Dermis lymphatic vessel endothelial cell (primary cell): ENCODE results near the gene PCDHGC3. TPM values are rescaled to one million over a fixed set of nuclear protein-coding genes. Genes with fewer than 3 reads are reported as not detected.

Source experiments
- total RNA-seq: library from RNA; depleted of rRNA; stranded (reverse); fragments of >200 nt; gene quantifications from 2 replicates; pipeline ENCODE4 v1.2.1, GENCODE V29; 2014

The PCDHGC3 gene
- total RNA-seq: 17.4 and 20.5 TPM in 2 replicates

GRCh38 chr5:141475625-141476131, at the start of gene PCDHGC3:
Gene PCDHGC3 (plus strand): TSS chr5:141475966. CDS start chr5:141476117, 151 bp downstream.

GRCh38 chr5:141430332-141431113, 45.2 kb upstream of the PCDHGC3 start, which contains the start of gene PCDHGA12:
Gene PCDHGA12 (plus strand): TSS chr5:141430507. CDS start chr5:141430760, 253 bp downstream.

GRCh38 chr5:141484641-141485311, 9.0 kb downstream of the PCDHGC3 start, which contains the start of gene PCDHGC4:
Gene PCDHGC4 (plus strand): TSS chr5:141485030. CDS start chr5:141485174, 144 bp downstream.

GRCh38 chr5:141488591-141489561, 13.1 kb downstream of the PCDHGC3 start, which contains the start of gene PCDHGC5:
Gene PCDHGC5 (plus strand): TSS chr5:141489081. CDS start chr5:141489241, 160 bp downstream.

Other genes starting within 250 kb of the PCDHGC3 start
- 0.43 and 0.86 TPM in 2 replicates for gene PCDHB15, start 230.6 kb upstream of the PCDHGC3 start, total RNA-seq
- gene SLC25A2, start 171.9 kb upstream of the PCDHGC3 start, total RNA-seq: 0.09 and 0.22 TPM in 2 replicates
- gene TAF7, start 155.2 kb upstream of the PCDHGC3 start, total RNA-seq: 78.7 and 81.5 TPM in 2 replicates
- gene PCDHGA1, start 145.5 kb upstream of the PCDHGC3 start, total RNA-seq: 0.34 and 0.43 TPM in 2 replicates
- 0.86 and 1.1 TPM in 2 replicates for gene PCDHGA2, start 137.2 kb upstream of the PCDHGC3 start, total RNA-seq
- 0.54 and 0.69 TPM in 2 replicates for gene PCDHGA3, start 132.1 kb upstream of the PCDHGC3 start, total RNA-seq
- 0.76 and 1.6 TPM in 2 replicates for gene PCDHGB1, start 125.9 kb upstream of the PCDHGC3 start, total RNA-seq
- gene PCDHGA4, start 120.9 kb upstream of the PCDHGC3 start, total RNA-seq: 2.0 and 2.6 TPM in 2 replicates
- gene PCDHGB2, start 116.0 kb upstream of the PCDHGC3 start, total RNA-seq: 1.3 and 2.7 TPM in 2 replicates
- 0.43 and 0.77 TPM in 2 replicates for gene PCDHGA5, start 111.8 kb upstream of the PCDHGC3 start, total RNA-seq
- 2.6 and 4.3 TPM in 2 replicates for gene PCDHGB3, start 105.7 kb upstream of the PCDHGC3 start, total RNA-seq
- 2.4 and 2.9 TPM in 2 replicates for gene PCDHGA6, start 102.1 kb upstream of the PCDHGC3 start, total RNA-seq
- gene PCDHGA7, start 93.2 kb upstream of the PCDHGC3 start, total RNA-seq: 0.65 and 1.4 TPM in 2 replicates
- gene PCDHGB4, start 88.3 kb upstream of the PCDHGC3 start, total RNA-seq: 6.7 and 11.3 TPM in 2 replicates
- 0.54 and 1.5 TPM in 2 replicates for gene PCDHGA8, start 83.3 kb upstream of the PCDHGC3 start, total RNA-seq
- 8.3 and 11.8 TPM in 2 replicates for gene PCDHGB5, start 78.0 kb upstream of the PCDHGC3 start, total RNA-seq
- gene PCDHGA9, start 73.2 kb upstream of the PCDHGC3 start, total RNA-seq: 2.0 and 3.2 TPM in 2 replicates
- 2.1 and 3.7 TPM in 2 replicates for gene PCDHGB6, start 67.9 kb upstream of the PCDHGC3 start, total RNA-seq
- gene PCDHGA10, start 63.0 kb upstream of the PCDHGC3 start, total RNA-seq: 5.2 and 6.0 TPM in 2 replicates
- gene PCDHGB7, start 58.3 kb upstream of the PCDHGC3 start, total RNA-seq: 10.9 and 11.5 TPM in 2 replicates
- gene PCDHGA11, start 54.9 kb upstream of the PCDHGC3 start, total RNA-seq: 6.7 and 7.5 TPM in 2 replicates
- gene PCDHGA12, start 45.5 kb upstream of the PCDHGC3 start, total RNA-seq: 1.5 and 4.9 TPM in 2 replicates
- gene PCDHGC4, start 9.1 kb downstream of the PCDHGC3 start, total RNA-seq: 0.65 and 0.95 TPM in 2 replicates
- gene PCDHGC5, start 13.1 kb downstream of the PCDHGC3 start, total RNA-seq: 0.33 and 0.52 TPM in 2 replicates
- 33.9 and 38.7 TPM in 2 replicates for gene DIAPH1, start 143.0 kb downstream of the PCDHGC3 start, total RNA-seq
- 55.4 and 56.6 TPM in 2 replicates for gene HDAC3, start 160.9 kb downstream of the PCDHGC3 start, total RNA-seq
- gene RELL2, start 161.0 kb downstream of the PCDHGC3 start, total RNA-seq: 4.7 and 7.3 TPM in 2 replicates
- 13.0 and 15.6 TPM in 2 replicates for gene FCHSD1, start 175.5 kb downstream of the PCDHGC3 start, total RNA-seq
- gene ARAP3, start 206.3 kb downstream of the PCDHGC3 start, total RNA-seq: 28.7 and 38.2 TPM in 2 replicates